ENCODE results near the gene CPSF4L.

Gene CPSF4L

GRCh38 chr17:73203135-73203787, 58.4 kb downstream of the CPSF4L start:
- DNase-seq (ENCODE audit: low read depth), result no peak

- no peak for DNase-seq (ENCODE audit: low read depth)
These were observed 60.2 kb downstream of the CPSF4L start for GRCh38 chr17:73201215-73202069.

GRCh38 chr17:73200476-73200875, 61.2 kb downstream of the CPSF4L start:
- DNase-seq (ENCODE audit: low read depth), result no peak

- DNase-seq (ENCODE audit: low read depth), result no peak
These were observed 61.8 kb downstream of the CPSF4L start for GRCh38 chr17:73199751-73200317.

- no peak for DNase-seq (ENCODE audit: low read depth)
These were observed 62.8 kb downstream of the CPSF4L start for GRCh38 chr17:73198930-73199260.

Data from stimulated activated CD8-positive, alpha-beta memory T cell treated with anti-CD3 and anti-CD28 coated beads, Interleukin-12 subunit alpha, Interleukin-12 subunit beta, amount 100 ng/mL, for 1 hour (primary cell).